DMS114 treated with DMSO at 0.1 percent for 48 hours (cell line): ENCODE data around the gene OAS2.

Experiments used
- DNase-seq: peaks from one replicate; lab custom pipeline; 2025; ENCODE audit not compliant: unreplicated experiment; lab: John Stamatoyannopoulos, UW

OAS2 gene

GRCh38 chr12:113055594-113056380 is 77.5 kb downstream of the OAS2 start:
- no peak for DNase-seq

- no peak for DNase-seq
Observed at GRCh38 chr12:113056381-113056630, 78.0 kb downstream of the OAS2 start.

GRCh38 chr12:113056631-113057488 is 78.5 kb downstream of the OAS2 start, which contains the start of gene DTX1:
DTX1 (plus strand) TSS chr12:113056730; CDS start chr12:113058193, 1,463 bp downstream.
- no peak for DNase-seq

DNA sequence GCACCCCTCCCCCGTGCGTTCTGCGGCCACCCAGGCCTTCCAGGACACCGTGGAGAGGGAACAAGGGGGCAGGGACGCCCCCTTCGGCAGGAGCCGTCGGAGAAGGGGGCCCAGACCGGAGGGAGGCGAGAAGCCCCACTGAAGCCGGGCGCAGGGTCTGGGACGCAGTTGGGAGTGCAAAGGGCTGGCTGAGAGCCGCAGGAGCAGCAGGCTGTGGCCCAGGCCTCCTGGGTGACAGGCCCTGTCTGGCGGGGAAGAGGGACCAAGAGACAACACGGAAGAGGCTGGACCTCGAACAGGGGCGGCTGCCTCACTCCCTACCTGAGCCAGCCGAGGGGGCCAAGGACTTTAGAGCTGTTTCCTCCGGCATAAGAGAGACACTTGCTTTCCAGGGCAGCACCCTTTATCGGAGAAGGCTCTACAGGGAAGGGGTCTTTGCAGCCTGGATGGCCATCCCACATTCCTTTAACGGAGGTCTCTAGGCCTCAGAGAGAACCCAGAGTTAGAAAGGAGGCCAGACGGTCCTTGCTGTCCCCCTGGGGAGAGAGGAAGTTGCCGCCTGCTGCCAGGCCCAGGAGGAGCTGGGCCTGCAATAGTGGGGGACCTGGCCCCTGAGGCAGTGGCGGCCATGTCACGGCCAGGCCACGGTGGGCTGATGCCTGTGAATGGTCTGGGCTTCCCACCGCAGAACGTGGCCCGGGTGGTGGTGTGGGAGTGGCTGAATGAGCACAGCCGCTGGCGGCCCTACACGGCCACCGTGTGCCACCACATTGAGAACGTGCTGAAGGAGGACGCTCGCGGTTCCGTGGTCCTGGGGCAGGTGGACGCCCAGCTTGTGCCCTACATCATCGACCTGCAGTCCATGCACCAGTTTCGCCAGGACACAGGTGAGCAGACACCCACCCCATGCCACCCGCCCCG is 79.5 kb downstream of the OAS2 start:
- no peak for DNase-seq

DNA sequence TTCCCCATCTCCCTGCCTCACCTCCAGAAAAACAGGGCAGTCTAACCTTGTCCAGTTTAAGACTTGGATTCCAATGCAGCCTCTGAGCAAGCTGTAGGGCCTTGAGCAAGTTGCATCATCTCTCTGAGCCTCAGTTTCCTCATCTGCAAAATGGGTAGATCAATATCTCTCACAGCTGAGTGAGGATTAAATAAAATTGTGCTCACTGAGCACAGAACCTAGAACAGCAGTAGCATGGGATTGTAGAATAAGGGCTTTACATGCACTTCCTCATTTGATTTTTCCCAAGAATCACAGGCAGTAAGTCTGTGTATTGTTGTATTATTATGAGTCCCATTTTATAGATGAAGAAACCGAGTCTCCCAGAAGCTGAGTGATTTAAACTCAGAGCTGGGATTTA is 80.2 kb downstream of the OAS2 start:
- no peak for DNase-seq

DNA sequence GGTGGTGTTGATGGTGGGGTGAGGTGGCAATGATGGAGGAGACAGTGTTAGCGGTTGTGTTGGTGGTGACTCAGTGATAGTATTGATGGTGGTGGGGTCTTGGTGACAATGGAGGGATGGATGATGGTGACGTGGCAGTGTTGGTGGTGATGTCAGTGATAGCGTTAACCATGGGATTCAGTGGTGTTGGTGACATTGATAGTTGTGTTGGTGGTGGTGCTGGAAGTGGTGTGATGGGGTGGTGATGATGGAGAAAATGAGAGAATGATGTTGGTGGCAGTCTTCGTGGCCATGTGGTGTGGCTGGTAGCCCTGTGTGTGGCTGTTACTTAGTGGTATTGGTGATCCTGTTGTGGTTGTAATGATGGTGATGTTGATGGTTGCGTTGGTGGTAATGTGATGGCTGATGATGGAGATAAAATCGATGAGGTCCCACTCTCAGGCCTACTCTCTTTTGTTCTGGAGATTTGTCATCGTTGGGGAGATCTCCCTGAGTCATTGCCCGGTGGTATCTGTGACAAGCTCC is 80.8 kb downstream of the OAS2 start:
- DNase-seq = no peak

- no peak for DNase-seq
Observed at GRCh38 chr12:113060336-113060960, 82.1 kb downstream of the OAS2 start.

DNA sequence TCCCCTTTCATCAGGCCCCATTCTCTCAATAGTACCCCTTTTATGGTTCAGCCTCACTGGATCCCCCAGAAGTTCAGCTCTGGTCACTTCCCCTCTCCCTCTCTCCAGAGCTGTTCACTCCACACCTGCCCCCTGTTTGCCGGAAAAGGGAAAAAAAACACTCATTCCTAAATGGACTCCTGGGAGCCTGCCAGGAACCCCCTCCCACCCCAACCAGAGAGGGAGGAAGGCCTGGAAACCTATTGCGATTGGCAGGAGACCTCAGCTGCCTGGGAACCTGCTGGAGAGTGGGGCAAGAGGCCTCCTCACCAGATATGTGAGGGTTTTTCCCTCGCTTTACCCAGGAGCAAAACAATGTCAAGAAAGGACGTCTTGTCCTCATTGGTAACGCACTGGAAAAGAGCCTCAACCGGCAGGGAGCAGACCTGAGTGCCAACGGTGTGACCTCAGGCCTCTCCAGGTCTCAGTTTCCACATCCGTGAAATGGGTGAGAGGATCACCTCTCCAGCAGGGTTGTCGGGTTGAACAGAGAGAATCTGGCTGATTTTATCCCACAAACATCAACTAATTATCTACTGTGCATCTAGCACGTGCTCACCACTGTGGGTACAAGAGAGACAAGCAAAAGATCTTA is 82.9 kb downstream of the OAS2 start:
- no peak for DNase-seq
